GM18508 (cell line): ENCODE measurements around the gene DNAAF8.

ENCODE experiments used
- ATAC-seq: cut with Tn5 transposase; IDR thresholded peaks from one replicate; pipeline ENCODE4 v1.9.1; 2021; ENCODE audit warnings: moderate number of reproducible peaks; ENCODE audit not compliant: insufficient read depth, unreplicated experiment

Gene DNAAF8

DNA sequence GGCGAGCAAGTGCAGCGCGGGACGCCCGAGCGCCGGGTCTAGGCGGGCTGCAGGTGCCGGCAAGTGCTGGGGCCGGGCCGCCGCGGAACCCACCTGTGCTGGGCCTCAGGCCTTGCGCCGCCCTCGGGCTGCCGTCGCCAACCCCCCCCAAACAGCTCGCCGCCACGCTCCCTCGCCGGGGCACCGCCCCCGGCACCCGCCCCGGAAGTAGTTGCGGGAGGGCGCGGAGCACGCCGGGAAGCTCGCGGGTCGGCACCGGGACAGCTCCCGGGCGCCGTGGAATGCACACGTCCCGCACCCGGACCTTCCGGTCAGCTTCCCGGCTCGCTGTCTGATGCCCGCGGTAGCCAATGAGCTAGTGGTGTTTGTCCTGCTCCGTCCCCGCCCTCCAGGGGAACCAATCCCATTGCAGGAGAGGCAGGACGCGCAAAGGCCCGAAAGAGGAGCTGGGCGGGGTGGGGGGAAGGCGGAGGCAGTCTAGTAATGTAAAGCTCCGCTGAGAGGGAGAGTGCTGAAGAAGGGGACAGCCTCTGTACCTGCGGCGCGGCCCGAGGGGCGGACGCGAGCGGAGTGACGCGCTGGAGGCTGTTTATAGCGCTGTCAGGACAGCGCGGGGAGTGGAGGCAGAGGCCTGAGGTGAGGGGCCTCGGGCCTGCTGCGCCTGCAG, at the start of gene DNAAF8, which contains the start of gene ANKS3:
Gene DNAAF8 (plus strand): TSS at position 475 of the 667 bp plus-strand sequence. CDS start 1,978 bp downstream, outside the sequence.
Gene ANKS3 (minus strand): TSS at position 209 of the 667 bp plus-strand sequence. CDS start 4,122 bp downstream, outside the sequence.
- ATAC-seq: peak; percentile 72

- no peak for ATAC-seq
Observed at GRCh38 chr16:4684763-4685162, 49.6 kb upstream of the DNAAF8 start.

DNA sequence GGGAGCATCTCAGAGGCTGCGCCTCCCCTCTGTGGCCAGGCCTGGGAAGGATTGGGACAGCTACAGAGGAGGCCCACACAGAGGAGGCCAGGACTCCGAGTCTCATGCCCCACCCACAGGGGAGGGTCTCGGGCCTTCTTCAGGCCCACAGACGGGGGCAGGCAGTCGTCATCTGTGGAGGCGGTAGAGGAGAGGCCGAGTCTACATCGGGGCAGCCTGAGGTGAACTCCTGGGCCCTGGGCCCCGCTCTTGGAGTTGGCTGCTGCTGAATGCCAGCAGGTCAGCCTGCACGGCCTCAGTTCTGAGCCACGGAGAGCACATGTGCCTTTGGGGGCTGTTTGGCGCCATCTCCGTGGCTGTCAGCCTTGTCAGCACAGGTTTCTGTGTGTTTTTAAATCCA, 49.0 kb upstream of the DNAAF8 start:
- ATAC-seq: no peak

- ATAC-seq: no peak
Observed at GRCh38 chr16:4685776-4686496, 48.4 kb upstream of the DNAAF8 start.

- no peak for ATAC-seq
Observed at GRCh38 chr16:4686497-4687210, 47.7 kb upstream of the DNAAF8 start.

- ATAC-seq: no peak
Observed at GRCh38 chr16:4687416-4687815, 46.9 kb upstream of the DNAAF8 start.

DNA sequence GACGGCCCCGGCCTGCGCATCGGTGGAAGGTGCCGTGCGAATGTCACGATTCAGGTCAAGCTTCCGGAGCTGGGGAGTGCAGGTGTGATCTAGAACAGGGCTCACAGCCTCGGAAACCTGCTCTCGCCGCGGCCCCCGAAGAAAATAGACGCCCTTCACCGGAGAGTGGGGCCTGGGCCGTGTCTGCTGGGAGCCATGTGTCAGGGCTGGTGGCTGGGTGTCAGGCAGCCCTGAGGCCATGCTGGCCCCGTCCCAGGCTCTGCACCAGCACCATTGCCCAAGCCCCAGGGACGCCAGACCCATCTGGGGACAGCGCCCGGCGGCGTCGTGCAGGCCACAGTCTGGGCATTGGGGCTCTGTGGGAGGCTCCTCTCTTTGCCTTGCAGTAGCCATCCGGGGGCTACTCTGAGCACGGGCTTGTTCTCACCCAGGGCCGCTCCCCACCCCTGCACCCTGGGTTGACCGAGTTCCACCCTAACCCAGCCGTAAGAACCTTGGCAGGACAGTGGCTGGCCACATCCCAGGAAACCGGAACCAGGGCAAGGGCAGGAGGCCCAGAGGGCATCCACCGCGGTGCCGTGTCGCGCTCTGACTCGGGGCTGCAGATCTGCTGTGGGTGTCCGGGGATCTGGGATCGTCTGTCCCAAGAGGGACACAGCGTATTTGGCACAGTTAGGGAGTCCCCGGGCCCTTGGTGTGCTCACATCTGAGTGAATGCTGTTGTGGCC, 46.2 kb upstream of the DNAAF8 start:
- no peak for ATAC-seq

GRCh38 chr16:4688674-4689045, 45.7 kb upstream of the DNAAF8 start:
- no peak for ATAC-seq

DNA sequence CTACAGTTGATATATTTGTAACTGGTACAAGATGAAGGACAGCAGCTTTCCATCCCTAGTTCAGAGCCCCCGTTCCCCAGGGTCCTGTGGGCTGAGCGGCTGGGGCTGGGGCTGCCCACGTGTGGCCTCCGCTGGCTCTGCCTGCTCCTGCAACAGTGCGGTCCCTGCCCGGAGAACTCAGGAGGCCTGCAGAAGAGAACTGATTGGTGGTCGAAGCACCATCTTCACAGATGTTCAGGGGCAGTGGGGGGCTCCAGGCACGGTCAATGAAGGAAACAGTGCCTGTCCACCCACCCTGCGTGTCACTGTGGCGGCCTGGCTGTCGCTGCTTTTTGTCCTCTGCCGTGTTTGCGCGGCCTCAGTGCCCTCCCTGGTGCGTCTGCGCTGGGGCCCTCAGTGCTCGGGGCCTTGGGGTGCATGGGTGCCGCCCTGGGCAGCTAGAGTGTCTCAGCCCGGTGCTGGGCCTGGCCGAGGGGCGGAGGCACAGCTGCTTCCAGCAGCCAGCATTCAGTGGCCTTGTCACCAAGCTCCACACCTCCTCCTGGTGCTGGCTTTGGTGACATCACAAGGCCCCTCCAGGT, 45.2 kb upstream of the DNAAF8 start:
- no peak for ATAC-seq

GRCh38 chr16:4689864-4690704, 44.3 kb upstream of the DNAAF8 start:
- no peak for ATAC-seq

- ATAC-seq: no peak
Observed at GRCh38 chr16:4690946-4691665, 43.2 kb upstream of the DNAAF8 start.

DNA sequence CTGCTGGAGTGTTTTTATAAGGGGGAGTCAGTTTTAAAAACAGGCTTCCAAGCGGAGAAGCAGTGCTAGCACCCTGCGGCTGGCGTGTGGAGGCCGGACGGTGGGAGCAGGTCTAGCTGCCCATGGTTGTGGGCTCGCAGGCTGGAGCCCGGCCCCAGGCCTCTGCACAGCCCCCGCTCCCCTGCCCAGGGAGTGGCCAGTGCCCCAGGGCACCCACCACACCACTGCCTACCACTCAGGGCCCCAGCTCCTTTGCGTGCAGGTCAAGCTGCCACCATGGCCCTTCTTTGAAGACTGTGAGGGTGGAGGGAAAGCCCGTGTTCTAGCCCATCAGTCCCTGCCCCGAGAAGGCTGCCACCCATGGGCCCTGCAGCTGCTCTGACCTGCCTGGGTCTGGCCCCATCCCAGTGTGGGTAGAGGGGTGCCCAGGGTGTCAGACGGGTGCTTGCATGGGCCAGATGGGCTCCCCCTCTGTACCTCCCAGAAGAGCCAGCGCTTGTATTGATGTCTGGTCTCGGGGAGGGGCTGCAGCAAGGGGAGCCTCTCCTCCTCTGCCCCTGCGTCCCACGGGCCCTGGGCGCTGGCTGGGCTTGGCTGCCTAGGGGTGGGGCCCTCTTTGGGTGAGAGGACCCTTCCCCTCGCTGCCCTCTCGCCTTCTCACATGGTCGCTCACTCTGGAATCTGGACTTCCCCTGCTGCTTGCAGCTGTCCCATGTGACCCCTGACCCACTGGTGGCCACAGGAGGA, 42.5 kb upstream of the DNAAF8 start:
- no peak for ATAC-seq

- ATAC-seq: peak; percentile 15
Observed at GRCh38 chr16:4692460-4693295, 41.7 kb upstream of the DNAAF8 start.

GRCh38 chr16:4693296-4693955, 40.9 kb upstream of the DNAAF8 start, which contains the start of gene NUDT16L1:
TSS of gene NUDT16L1 (plus strand) at chr16:4693562. CDS start at chr16:4693727, 165 bp downstream.
- ATAC-seq: peak; percentile 75

DNA sequence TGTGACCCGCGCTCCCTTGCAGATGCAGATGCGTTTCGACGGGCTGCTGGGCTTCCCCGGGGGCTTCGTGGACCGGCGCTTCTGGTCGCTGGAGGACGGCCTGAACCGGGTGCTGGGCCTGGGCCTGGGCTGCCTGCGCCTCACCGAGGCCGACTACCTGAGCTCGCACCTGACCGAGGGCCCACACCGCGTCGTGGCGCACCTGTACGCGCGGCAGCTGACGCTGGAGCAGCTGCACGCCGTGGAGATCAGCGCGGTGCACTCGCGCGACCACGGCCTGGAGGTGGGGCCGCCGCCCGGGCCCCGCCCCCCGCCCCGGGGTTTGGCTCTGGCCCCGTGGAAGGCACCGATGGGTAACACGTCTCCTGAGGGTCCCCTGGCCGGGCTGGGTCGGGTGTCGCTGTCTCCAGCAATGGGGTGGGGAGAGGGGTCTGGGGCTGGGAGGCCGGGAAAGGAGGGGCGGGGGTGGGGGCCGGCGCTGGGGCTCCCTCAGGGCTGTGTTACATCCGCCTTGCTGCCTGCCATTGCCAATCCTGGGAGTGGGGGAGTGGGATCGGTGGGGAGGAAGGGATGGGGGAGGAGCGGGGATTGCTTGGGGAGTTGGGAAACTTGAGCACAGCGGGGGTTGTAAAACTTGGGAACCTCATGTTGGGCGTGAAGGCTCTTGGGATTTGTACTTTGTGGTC, 40.2 kb upstream of the DNAAF8 start:
- ATAC-seq: no peak
